ENCODE results near the gene HSD11B1L.

HSD11B1L gene

DNA sequence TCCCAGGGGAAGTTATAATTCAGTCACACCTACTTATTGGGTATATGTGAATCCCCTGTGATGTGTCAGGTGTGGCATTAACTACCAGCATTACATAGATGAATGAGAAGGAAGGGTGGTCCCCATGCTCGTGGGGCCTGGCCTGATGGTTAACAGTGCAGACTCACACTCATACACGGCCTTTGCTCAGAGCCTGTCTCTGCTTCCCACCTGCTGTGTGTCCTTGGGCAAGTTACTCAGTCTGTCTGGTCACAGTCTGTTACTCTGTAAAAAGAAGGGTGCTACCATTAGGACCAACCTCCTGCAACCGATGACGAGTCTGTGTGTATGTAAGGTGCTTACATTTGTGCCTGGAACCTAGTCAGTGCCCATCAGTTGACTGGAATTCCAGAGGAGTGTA is 34.1 kb upstream of the HSD11B1L start:
- no peak overlapping the region for H3K4me3 ChIP-seq (ENCODE audit: low read depth in 1 of 2, low read length in 2 of 2)

DNA sequence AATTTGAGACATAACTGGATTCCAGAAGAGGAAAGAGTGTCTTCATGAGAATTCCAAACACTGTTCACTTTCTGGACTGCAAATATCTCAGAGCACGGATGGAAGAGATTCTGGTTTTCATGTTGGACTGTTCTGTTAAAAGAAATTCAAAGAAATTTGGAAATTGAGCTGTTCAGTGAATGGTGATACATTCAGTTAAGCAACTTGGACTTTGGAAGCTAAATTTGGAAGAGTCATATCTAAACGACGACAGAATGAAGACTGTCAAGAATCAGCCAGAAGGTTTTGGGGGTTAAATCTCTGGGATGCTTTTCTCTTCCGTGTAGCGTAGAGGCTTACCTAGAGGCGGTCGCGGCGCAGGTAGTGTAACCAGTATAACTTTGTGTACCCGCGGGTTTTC is 32.4 kb upstream of the HSD11B1L start:
- Histone ChIP-seq H3K36me3 (ENCODE audit: insufficient read depth, low read length) (peaks cover 72% of the 10 kb centered on the region), H3K4me1 (ENCODE audit: insufficient read depth, low read length) (no peaks in the 10 kb centered on the region), H3K9me3 (ENCODE audit: low read length) (no peaks in the 10 kb centered on the region), H3K9ac (ENCODE audit: low read length) (no peak overlapping the region), H3K27me3 (ENCODE audit: control insufficient read depth in 1 of 2, insufficient read depth in 2 of 2, low read length in 2 of 2) (no peaks in the 10 kb centered on the region), H3K27ac (ENCODE audit: low read depth, low read length) (no peak overlapping the region), H3K4me3 (ENCODE audit: low read depth in 1 of 2, low read length in 2 of 2) (no peak overlapping the region)

More for the DNA sequence above, 34.1 kb upstream of the HSD11B1L start:
- no peaks in the 10 kb centered on the region for H3K4me1 ChIP-seq (ENCODE audit: insufficient read depth, low read length)
- H3K27ac ChIP-seq (ENCODE audit: low read depth, low read length) = no peak overlapping the region
- H3K27me3 ChIP-seq (ENCODE audit: control insufficient read depth in 1 of 2, insufficient read depth in 2 of 2, low read length in 2 of 2) = no peaks in the 10 kb centered on the region
- H3K9ac ChIP-seq (ENCODE audit: low read length) = no peak overlapping the region
- H3K9me3 ChIP-seq (ENCODE audit: low read length) = no peaks in the 10 kb centered on the region
- H3K36me3 ChIP-seq (ENCODE audit: insufficient read depth, low read length) = peaks cover 70% of the 10 kb centered on the region

DNA sequence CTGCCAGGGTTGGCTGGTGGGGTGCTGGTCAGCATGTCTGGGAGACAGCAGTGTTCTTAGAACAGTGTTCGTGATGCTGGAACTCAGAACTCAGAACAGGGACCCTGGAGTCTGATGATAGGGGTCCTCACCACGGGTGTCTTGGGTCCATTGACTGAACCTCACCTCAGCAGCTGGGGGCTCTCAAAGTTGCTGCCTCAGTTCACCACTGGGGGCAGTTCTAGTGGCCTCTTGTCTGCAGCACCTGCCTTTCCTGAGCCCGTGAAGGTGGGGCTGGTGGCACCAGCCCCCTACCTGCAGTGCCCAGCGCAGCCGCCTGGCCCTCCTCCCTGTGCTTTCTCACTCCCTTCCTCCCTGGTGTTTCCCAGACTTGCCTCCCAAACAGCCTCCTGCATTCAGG is 29.5 kb upstream of the HSD11B1L start:
- no peak overlapping the region for H3K9ac ChIP-seq (ENCODE audit: low read length)
- no peak overlapping the region for H3K27ac ChIP-seq (ENCODE audit: low read depth, low read length)
- peaks cover 76% of the 10 kb centered on the region for H3K36me3 ChIP-seq (ENCODE audit: insufficient read depth, low read length)
- H3K9me3 ChIP-seq (ENCODE audit: low read length) = no peaks in the 10 kb centered on the region
- no peaks in the 10 kb centered on the region for H3K27me3 ChIP-seq (ENCODE audit: control insufficient read depth in 1 of 2, insufficient read depth in 2 of 2, low read length in 2 of 2)
- H3K4me1 ChIP-seq (ENCODE audit: insufficient read depth, low read length) = no peaks in the 10 kb centered on the region
- no peak overlapping the region for H3K4me3 ChIP-seq (ENCODE audit: low read depth in 1 of 2, low read length in 2 of 2)

DNA sequence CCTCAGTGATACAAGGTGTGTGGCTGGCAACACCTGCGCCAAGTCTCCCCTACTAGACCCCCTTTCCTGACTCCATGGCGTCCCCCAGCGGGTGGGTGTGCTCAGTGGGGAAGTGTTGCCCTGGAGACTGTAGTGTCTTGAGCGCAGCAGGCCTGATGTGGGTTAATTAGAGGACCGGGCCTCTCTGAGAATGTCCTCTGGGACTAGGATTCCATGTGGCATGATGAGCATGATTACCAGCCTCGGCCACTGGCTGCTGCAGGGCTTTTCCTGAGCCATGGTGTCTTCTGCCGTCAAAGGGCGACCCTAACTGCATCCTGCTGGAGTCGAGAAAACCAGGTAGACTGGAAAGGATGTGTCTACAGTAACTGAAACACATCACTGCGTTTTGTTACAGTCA is 28.6 kb upstream of the HSD11B1L start:
- no peak overlapping the region for H3K27ac ChIP-seq (ENCODE audit: low read depth, low read length)
- H3K4me3 ChIP-seq (ENCODE audit: low read depth in 1 of 2, low read length in 2 of 2) = no peak overlapping the region
- peaks cover 71% of the 10 kb centered on the region for H3K36me3 ChIP-seq (ENCODE audit: insufficient read depth, low read length)
- no peak overlapping the region for H3K9ac ChIP-seq (ENCODE audit: low read length)
- no peaks in the 10 kb centered on the region for H3K9me3 ChIP-seq (ENCODE audit: low read length)
- no peaks in the 10 kb centered on the region for H3K4me1 ChIP-seq (ENCODE audit: insufficient read depth, low read length)
- no peaks in the 10 kb centered on the region for H3K27me3 ChIP-seq (ENCODE audit: control insufficient read depth in 1 of 2, insufficient read depth in 2 of 2, low read length in 2 of 2)

DNA sequence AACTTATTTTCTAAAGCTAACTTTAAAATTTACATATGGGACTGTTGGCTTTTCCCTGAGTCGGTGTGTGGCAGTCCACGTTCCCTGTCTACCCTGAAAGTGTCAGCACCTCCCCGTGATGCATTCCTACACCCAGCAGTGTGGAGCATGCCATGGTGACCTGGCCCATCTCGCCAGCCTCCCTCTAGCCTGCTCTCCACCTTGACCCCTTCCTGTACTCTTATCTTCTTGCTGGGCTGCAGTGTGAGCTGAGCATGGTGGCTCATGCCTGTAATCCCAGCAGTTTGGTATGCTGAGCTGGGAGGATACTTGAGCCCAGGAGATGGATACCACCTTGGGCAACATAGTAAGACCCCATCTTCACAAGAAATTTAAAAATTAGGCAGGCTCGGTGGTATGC is 25.9 kb upstream of the HSD11B1L start:
- H3K36me3 ChIP-seq (ENCODE audit: insufficient read depth, low read length) = peaks cover 67% of the 10 kb centered on the region

DNA sequence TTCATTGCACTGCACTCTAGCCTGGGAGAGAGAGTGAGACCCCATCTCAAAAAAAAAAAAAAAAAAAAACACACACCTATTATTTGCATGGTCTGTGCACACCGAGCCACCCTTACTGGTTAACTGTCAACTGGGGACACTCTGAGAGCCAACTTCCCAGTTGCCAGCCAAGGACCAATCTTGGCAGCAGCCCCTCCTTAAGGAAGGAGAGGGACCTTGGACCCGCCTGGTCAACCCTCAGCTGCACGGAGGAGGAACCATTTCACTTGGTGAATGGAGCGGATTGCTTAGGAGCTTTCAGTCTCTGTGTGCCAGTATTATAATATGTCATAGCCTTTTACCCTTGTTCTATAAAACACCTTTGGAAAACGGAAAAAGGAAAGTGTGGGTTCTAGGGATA is 25.4 kb upstream of the HSD11B1L start:
- no peak overlapping the region for H3K27ac ChIP-seq (ENCODE audit: low read depth, low read length)
- no peaks in the 10 kb centered on the region for H3K9me3 ChIP-seq (ENCODE audit: low read length)
- H3K4me1 ChIP-seq (ENCODE audit: insufficient read depth, low read length) = no peaks in the 10 kb centered on the region
- no peak overlapping the region for H3K9ac ChIP-seq (ENCODE audit: low read length)
- peaks cover 67% of the 10 kb centered on the region for H3K36me3 ChIP-seq (ENCODE audit: insufficient read depth, low read length)
- H3K27me3 ChIP-seq (ENCODE audit: control insufficient read depth in 1 of 2, insufficient read depth in 2 of 2, low read length in 2 of 2) = no peaks in the 10 kb centered on the region
- no peak overlapping the region for H3K4me3 ChIP-seq (ENCODE audit: low read depth in 1 of 2, low read length in 2 of 2)

More for the DNA sequence above, 25.9 kb upstream of the HSD11B1L start:
- Histone ChIP-seq H3K9ac (ENCODE audit: low read length) (no peak overlapping the region), H3K27me3 (ENCODE audit: control insufficient read depth in 1 of 2, insufficient read depth in 2 of 2, low read length in 2 of 2) (no peaks in the 10 kb centered on the region), H3K9me3 (ENCODE audit: low read length) (no peaks in the 10 kb centered on the region), H3K4me1 (ENCODE audit: insufficient read depth, low read length) (no peaks in the 10 kb centered on the region), H3K4me3 (ENCODE audit: low read depth in 1 of 2, low read length in 2 of 2) (no peak overlapping the region), H3K27ac (ENCODE audit: low read depth, low read length) (no peak overlapping the region)

DNA sequence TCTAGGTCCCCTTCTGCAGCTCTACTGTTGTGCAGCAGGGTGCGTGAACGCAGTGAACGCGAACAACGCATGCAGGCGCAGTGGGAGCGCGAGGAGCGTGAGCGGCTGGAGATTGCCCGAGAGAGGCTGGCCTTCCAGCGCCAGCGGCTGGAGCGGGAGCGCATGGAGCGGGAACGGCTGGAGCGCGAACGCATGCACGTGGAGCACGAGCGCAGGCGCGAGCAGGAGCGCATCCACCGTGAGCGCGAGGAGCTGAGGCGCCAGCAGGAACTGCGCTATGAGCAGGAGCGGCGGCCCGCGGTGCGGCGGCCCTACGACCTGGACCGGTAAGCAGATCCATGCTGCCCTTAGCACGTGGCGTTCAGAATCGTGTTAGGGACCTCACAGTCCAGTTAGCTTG is 19.3 kb upstream of the HSD11B1L start:
- Histone ChIP-seq H3K4me3 (ENCODE audit: low read depth in 1 of 2, low read length in 2 of 2) (no peak overlapping the region), H3K9ac (ENCODE audit: low read length) (no peak overlapping the region), H3K9me3 (ENCODE audit: low read length) (no peaks in the 10 kb centered on the region), H3K27ac (ENCODE audit: low read depth, low read length) (no peak overlapping the region), H3K36me3 (ENCODE audit: insufficient read depth, low read length) (peaks cover 74% of the 10 kb centered on the region), H3K27me3 (ENCODE audit: control insufficient read depth in 1 of 2, insufficient read depth in 2 of 2, low read length in 2 of 2) (no peaks in the 10 kb centered on the region), H3K4me1 (ENCODE audit: insufficient read depth, low read length) (no peaks in the 10 kb centered on the region)

DNA sequence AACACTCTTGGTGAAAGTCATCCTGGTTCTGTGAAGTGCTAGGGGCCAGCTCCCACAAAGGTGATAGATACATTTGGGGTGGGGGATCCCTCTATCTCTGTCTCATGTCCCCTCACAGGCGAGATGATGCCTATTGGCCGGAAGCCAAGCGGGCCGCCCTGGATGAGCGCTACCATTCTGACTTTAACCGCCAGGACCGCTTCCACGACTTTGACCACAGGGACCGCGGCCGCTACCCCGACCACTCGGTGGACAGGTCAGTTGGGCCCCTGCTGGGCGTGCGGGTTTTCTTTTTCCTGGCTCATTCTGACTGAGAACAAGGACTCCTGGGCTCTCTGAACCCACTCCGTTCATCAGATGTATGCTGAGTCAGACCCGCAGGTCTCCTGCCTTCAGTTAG is 16.9 kb upstream of the HSD11B1L start:
- Histone ChIP-seq H3K36me3 (ENCODE audit: insufficient read depth, low read length) (peaks cover 76% of the 10 kb centered on the region), H3K9me3 (ENCODE audit: low read length) (no peaks in the 10 kb centered on the region), H3K27me3 (ENCODE audit: control insufficient read depth in 1 of 2, insufficient read depth in 2 of 2, low read length in 2 of 2) (no peaks in the 10 kb centered on the region), H3K27ac (ENCODE audit: low read depth, low read length) (no peak overlapping the region), H3K4me3 (ENCODE audit: low read depth in 1 of 2, low read length in 2 of 2) (no peak overlapping the region), H3K9ac (ENCODE audit: low read length) (no peak overlapping the region), H3K4me1 (ENCODE audit: insufficient read depth, low read length) (no peaks in the 10 kb centered on the region)

DNA sequence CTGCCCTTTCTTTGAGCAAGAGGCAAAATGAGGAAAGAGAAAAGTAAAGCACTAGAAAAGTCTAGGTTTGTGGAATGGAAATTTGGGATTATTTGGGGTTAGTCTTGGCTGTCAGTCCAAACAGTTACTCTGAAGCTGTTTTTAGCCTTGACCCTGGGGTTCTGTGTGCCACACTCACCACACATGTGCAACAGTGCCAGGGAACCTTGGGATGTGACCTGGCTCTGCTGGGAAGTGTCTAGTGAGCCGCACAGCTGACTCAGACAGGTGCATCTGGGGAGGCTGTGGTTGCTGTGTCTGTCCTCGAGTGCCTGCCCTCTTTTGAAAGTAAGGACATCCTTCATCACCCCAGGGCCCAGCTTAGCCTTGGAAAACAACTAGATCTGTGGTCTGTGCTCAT is 16.3 kb upstream of the HSD11B1L start:
- H3K36me3 ChIP-seq (ENCODE audit: insufficient read depth, low read length) = peaks cover 79% of the 10 kb centered on the region
- H3K4me1 ChIP-seq (ENCODE audit: insufficient read depth, low read length) = no peaks in the 10 kb centered on the region
- no peaks in the 10 kb centered on the region for H3K9me3 ChIP-seq (ENCODE audit: low read length)
- H3K27ac ChIP-seq (ENCODE audit: low read depth, low read length) = no peak overlapping the region
- no peak overlapping the region for H3K4me3 ChIP-seq (ENCODE audit: low read depth in 1 of 2, low read length in 2 of 2)
- H3K27me3 ChIP-seq (ENCODE audit: control insufficient read depth in 1 of 2, insufficient read depth in 2 of 2, low read length in 2 of 2) = no peaks in the 10 kb centered on the region
- no peak overlapping the region for H3K9ac ChIP-seq (ENCODE audit: low read length)

DNA sequence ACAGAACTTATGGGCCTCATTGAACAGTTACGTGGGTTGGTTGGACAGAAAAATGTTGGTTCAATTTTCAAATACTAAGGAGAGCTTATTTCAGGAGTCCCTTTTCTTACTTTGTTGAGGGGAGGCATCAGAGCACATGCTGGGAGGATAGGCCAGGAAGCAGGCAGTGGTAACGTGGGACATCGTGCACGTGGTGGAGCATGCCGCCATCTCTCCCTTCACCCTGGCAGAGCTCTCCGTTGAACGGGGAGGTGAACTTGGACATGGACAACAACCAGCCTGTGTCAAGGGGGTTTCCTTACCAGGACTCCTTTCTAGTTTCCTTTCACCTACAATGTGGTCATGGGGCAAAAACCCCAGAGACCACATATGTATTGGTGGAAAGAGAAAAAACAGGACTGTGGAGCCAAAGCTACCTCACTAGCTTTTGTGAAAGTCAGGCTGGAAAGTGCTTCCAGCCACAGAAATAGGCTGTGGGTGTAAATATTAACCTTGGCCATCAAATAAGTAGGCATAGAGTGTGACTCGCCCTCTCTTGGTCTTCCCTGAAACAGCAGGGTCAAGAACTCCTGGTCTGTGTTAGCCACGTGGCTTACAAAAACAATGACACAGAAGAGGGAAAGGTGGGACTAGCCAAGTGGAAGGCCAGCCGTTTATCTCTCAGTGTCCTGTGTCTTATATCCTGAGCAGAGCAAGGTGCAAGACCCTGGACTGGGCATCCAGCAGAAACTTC is 14.9 kb upstream of the HSD11B1L start:
- Histone ChIP-seq H3K4me1 (ENCODE audit: insufficient read depth, low read length) (no peaks in the 10 kb centered on the region), H3K27ac (ENCODE audit: low read depth, low read length) (no peak overlapping the region), H3K4me3 (ENCODE audit: low read depth in 1 of 2, low read length in 2 of 2) (no peak overlapping the region), H3K9ac (ENCODE audit: low read length) (no peak overlapping the region), H3K36me3 (ENCODE audit: insufficient read depth, low read length) (peaks cover 67% of the 10 kb centered on the region), H3K27me3 (ENCODE audit: control insufficient read depth in 1 of 2, insufficient read depth in 2 of 2, low read length in 2 of 2) (no peaks in the 10 kb centered on the region), H3K9me3 (ENCODE audit: low read length) (no peaks in the 10 kb centered on the region)

DNA sequence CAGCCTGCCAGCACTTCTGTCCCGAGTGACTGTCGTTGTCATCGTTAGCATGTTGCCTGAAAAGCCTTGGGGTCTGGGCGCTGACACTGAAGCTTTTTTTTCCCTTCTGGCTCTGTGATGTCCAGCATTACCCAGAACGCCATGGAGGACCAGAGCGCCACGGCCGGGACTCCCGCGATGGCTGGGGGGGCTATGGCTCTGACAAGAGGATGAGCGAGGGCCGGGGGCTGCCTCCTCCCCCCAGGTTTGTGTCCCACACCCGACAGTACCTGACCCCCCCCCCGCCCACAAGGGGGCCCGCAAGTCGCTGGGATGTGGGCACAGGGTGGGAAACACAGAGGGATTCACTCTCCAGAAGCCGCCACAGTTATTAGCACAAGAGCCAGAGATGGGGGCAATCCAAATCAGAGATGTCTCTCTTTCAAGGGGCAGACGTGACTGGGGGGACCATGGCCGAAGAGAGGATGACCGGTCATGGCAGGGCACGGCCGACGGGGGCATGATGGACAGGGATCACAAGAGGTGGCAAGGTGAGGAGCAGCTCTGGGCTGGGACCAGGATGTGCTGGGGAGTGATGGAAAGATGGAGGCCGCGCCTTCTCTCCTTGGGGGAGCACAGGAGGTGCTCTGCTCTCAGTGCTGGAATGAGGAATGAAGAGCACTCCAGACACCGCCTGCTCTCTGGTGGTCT is 13.8 kb upstream of the HSD11B1L start:
- Histone ChIP-seq H3K27ac (ENCODE audit: low read depth, low read length) (no peak overlapping the region), H3K9me3 (ENCODE audit: low read length) (no peaks in the 10 kb centered on the region), H3K27me3 (ENCODE audit: control insufficient read depth in 1 of 2, insufficient read depth in 2 of 2, low read length in 2 of 2) (no peaks in the 10 kb centered on the region), H3K9ac (ENCODE audit: low read length) (no peak overlapping the region), H3K4me1 (ENCODE audit: insufficient read depth, low read length) (no peaks in the 10 kb centered on the region), H3K36me3 (ENCODE audit: insufficient read depth, low read length) (peaks cover 58% of the 10 kb centered on the region), H3K4me3 (ENCODE audit: low read depth in 1 of 2, low read length in 2 of 2) (no peak overlapping the region)
